GM12892 (cell line): ENCODE data around the gene PAWR.

Source experiments
- POLR2AphosphoS5 ChIP-seq: IDR thresholded peaks from 2 replicates; pipeline ENCODE4 v1.6.1; 2011; ENCODE audit warnings: low read depth, low read length, control low read depth
- TAF1 ChIP-seq: IDR thresholded peaks from 2 replicates; pipeline ENCODE4 v1.6.1; 2011; ENCODE audit warnings: low read depth, mild to moderate bottlenecking, control low read depth, low read length, borderline replicate concordance

GRCh38 chr12:79715308-79715707 is 24.5 kb upstream of the PAWR start:
- TF ChIP-seq POLR2AphosphoS5 (no peak), TAF1 (no peak)
